GM12891 (cell line): Measurements from ENCODE around the gene SRRM1.
A peak's percentile ranks its signal among the peaks of the same experiment; 100 is the strongest.
"Not testable (repeated sequence)": the region's sequence is repeated elsewhere in the genome, so short reads cannot be mapped to it uniquely, and the experiment has no call there.

Source experiments
- DNase-seq: peaks from one replicate; pipeline ENCODE4 v3.0.0; 2011; ENCODE audit warnings: low spot score; ENCODE audit not compliant: insufficient read length
- FAIRE-seq: peaks from 2 replicates; lab custom pipeline; 2011; peaks lifted over from hg19 to GRCh38; lab: Jason Lieb, UNC
- PAX5 ChIP-seq: IDR thresholded peaks from 2 replicates; pipeline ENCODE4 v1.6.1; 2011; ENCODE audit warnings: low read length, moderate library complexity, mild to moderate bottlenecking; ENCODE audit not compliant: insufficient read depth, severe bottlenecking
- POLR2A ChIP-seq: IDR thresholded peaks from 2 replicates; pipeline ENCODE4 v1.6.1; 2011; ENCODE audit warnings: low read depth, low read length, control low read depth
- POLR2AphosphoS5 ChIP-seq: IDR thresholded peaks from 2 replicates; pipeline ENCODE4 v1.6.1; 2011; ENCODE audit warnings: low read depth, low read length, control low read depth
- POU2F2 ChIP-seq: IDR thresholded peaks from 2 replicates; pipeline ENCODE4 v1.6.1; 2011; ENCODE audit warnings: low read depth, mild to moderate bottlenecking, control low read depth, low read length, moderate library complexity
- SPI1 ChIP-seq: IDR thresholded peaks from 2 replicates; pipeline ENCODE4 v1.6.1; 2011; ENCODE audit warnings: low read depth, low read length, control low read depth
- TAF1 ChIP-seq: IDR thresholded peaks from 2 replicates; pipeline ENCODE4 v1.6.1; 2011; ENCODE audit warnings: low read depth, low read length, control low read depth

Gene SRRM1

DNA sequence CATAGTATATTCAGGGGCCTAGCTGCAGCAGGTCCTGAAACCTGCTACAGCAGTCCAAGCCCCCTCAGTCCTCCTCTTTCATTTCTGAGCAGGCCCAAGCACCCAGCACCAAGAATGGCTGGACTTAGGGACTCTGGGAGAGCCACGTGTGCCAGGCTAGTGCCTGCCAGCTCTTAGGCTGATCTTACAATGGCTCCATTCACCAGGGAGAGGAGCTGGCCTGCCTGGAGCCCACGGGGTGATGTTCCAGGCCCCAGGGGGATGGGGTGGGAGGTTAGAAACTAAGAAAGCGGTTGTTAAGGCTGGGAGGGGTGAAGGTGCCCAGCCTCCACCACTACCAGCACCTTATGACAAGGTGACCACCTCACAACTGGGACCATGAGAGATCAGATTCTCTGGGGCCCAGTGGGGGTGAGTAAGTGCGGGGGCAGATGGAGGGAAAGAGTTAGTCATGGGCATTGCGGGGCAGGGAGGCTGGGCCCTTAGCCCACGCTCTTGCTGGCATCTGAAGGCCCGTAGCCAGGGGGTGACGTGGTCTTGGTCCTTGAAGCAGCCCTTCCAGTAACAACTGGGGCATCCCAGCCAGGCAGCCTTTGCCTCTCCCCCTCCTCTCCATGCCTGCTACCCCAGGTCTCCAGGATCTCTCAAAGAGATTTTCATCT is 71.9 kb downstream of the SRRM1 start:
- TF ChIP-seq TAF1 (no peak), POU2F2 (no peak), POLR2A (no peak)
- FAIRE-seq (no peak), DNase-seq (no peak)

DNA sequence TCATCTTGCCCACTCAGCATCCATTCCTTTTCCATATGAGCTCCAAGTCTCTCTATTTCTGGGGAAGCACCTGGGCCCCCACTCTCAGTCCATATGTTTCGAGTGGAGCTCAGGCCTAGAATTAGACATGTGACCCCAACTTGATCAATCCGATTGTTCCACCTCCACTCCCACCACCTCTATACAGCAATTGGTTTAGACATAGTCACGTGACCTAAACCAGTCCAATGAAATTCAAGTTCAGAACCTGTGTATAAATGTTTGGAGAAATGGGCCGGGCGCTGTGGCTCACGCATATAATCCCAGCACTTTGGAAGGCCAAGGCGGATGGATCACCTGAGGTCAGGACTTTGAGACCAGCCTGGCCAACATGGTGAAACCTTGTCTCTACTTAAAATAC is 72.6 kb downstream of the SRRM1 start:
- no peak for FAIRE-seq
- TF ChIP-seq POLR2A (no peak), SPI1 (no peak), POLR2AphosphoS5 (no peak), PAX5 (no peak), TAF1 (no peak), POU2F2 (no peak)
- DNase-seq = no peak

DNA sequence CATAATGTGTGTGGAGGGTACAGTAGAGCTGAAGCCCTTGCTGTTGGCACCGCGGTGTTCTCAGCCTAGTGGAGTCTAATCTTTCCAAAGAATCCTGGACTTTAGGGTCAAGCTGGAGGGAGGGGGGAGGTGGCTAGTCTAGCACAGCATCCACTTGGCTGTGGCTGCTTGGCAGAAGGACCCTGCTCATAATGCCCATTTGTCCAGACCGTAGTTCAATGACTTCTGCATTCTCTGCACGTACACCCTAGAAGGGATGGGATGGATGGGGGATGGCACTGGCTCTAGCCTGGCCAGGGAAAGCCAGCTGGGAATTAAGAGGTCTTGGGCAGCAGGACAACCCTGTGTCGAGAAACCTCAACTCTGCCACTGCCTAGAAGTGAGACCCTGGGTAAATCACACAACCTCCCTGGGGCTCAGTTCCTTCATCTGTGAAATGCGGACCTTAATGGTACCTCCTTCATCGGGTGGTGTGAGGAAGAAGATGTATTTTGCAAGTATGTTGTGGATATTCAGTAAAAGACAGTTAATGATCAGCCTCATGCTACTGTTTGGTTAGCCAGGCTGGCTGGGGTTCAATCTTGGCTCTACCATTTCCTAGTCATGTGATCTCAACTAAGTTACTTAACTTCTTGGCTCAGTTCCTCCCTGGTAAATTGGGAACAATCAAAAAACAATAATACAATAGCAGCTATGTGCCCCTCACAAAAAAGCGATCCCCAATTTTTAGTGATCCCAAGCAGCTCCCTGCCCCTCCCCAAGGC is 75.0 kb downstream of the SRRM1 start:
- TF ChIP-seq POLR2AphosphoS5 (no peak), POU2F2 (no peak), SPI1 (no peak), TAF1 (no peak), PAX5 (no peak), POLR2A (no peak)
- FAIRE-seq = peak; percentile 23
- no peak for DNase-seq

DNA sequence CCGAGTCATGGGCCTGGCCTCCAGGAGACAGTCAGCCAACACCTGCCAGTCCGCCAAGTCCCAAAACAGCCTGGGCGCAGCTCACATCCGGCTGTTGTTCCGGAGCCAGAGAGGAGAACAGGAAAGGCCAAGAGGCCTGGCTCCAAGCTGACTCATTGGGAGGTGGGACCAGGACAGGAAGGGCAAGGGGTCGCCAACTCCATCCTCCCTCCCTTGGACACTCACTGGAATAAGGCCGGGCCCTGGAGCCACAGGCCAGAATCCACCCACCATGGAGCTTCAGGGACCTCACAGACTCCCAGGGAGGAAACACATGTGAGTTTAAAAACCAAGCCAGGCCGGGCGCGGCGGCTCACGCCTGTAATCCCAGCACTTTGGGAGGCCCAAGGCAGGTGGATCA is 77.0 kb downstream of the SRRM1 start:
- DNase-seq (no peak), FAIRE-seq (no peak)
- TF ChIP-seq POLR2AphosphoS5 (no peak), POU2F2 (no peak), POLR2A (no peak), TAF1 (no peak), PAX5 (no peak), SPI1 (no peak)

DNA sequence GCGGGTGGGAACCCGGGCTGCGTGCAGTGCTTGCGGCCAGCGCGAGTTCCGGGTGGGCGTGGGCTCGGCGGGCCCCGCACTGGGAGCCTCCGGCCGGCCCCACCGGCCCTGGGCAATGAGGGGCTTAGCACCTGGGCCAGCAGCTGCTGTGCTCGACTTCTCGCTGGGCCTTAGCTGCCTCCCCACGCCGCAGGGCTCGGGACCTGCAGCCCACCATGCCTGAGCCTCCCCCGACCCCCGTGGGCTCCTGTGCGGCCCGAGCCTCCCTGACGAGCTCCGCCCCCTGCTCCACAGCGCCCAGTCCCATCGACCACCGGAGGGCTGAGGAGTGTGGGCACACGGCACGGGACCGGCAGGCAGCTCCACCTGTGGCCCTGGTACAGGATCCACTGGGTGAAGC is 78.4 kb downstream of the SRRM1 start:
- TF ChIP-seq SPI1 = no peak
- TF ChIP-seq TAF1 = no peak
- no peak for TF ChIP-seq PAX5
- TF ChIP-seq POLR2A = no peak
- no peak for TF ChIP-seq POU2F2
- no peak for TF ChIP-seq POLR2AphosphoS5
- no peak for FAIRE-seq
- DNase-seq = no peak

DNA sequence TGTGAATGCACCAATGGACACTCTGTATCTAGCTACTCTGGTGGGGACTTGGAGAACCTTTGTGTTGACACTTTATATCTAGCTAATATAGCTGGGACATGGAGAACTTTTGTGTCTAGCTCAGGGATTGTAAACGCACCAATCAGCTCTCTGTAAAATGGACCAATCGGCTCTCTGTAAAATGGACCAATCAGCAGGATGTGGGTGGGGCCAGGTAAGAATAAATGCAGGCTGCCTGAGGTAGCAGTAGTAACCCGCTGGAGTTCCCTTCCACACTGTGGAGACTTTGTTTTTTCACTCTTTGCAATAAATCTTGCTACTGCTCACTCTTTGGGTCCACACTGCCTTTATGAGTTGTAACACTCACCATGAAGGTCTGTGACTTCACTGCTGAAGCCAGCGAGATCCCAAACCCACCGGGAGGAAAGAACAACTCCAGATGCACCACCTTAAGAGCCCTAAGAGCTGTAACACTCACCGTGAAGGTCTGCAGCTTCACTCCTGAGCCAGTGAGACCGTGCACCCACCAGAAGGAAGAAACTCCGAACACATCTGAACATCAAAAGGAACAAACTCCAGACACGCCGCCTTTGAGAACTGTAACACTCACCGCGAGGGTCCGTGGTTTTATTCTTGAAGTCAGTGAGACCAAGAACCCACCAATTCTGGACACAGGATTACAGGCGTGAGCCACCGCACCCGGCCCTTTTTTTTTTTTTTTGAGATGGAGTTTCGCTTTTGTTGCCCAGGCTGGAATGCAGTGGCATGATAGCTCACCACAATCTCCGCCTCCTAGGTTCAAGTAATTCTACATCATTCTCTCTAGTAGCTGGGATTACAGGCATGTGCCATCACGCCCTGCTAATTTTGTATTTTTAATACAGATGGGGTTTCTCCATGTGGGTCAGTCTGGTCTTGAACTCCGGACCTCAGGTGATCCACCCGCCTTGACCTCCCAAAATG is 79.3 kb downstream of the SRRM1 start:
- FAIRE-seq, DNase-seq: not testable (repeated sequence)
